HG03139 (cell line): ENCODE results near the gene A2M.

Experiments
- ATAC-seq: cut with Tn5 transposase; IDR thresholded peaks from one replicate; pipeline ENCODE4 v1.9.1; 2021; ENCODE audit not compliant: unreplicated experiment

The A2M gene

GRCh38 chr12:9099552-9100190, 16.0 kb downstream of the A2M start:
- no peak for ATAC-seq

- no peak for ATAC-seq
Observed at GRCh38 chr12:9098463-9099026, 17.2 kb downstream of the A2M start.

- ATAC-seq = no peak
Observed at GRCh38 chr12:9098115-9098452, 17.6 kb downstream of the A2M start.

GRCh38 chr12:9096563-9097176, 19.0 kb downstream of the A2M start:
- no peak for ATAC-seq

GRCh38 chr12:9095322-9095721, 20.4 kb downstream of the A2M start:
- ATAC-seq = no peak

- ATAC-seq = no peak
Observed at GRCh38 chr12:9094512-9095206, 21.1 kb downstream of the A2M start.

GRCh38 chr12:9091891-9092598, 23.7 kb downstream of the A2M start:
- no peak for ATAC-seq

GRCh38 chr12:9090220-9090619, 25.5 kb downstream of the A2M start:
- no peak for ATAC-seq

GRCh38 chr12:9087087-9087835, 28.5 kb downstream of the A2M start:
- ATAC-seq = no peak

GRCh38 chr12:9086087-9086486, 29.6 kb downstream of the A2M start:
- no peak for ATAC-seq

GRCh38 chr12:9084417-9084816, 31.3 kb downstream of the A2M start:
- ATAC-seq = peak; percentile 60

- ATAC-seq = no peak
Observed at GRCh38 chr12:9083793-9084192, 31.9 kb downstream of the A2M start.

GRCh38 chr12:9081667-9082427, 33.9 kb downstream of the A2M start:
- ATAC-seq = no peak

- ATAC-seq = no peak
Observed at GRCh38 chr12:9079883-9080675, 35.6 kb downstream of the A2M start.

GRCh38 chr12:9079082-9079481, 36.6 kb downstream of the A2M start:
- no peak for ATAC-seq

- no peak for ATAC-seq
Observed at GRCh38 chr12:9077152-9078031, 38.3 kb downstream of the A2M start.

GRCh38 chr12:9076733-9077132, 39.0 kb downstream of the A2M start:
- no peak for ATAC-seq

- ATAC-seq = no peak
Observed at GRCh38 chr12:9075138-9075535, 40.6 kb downstream of the A2M start.
